GM10266 (cell line): ENCODE results near the gene PHEX.

Source experiments
- DNase-seq: peaks from one replicate; pipeline ENCODE4 v3.0.0; 2012; ENCODE audit errors: extremely low spot score
- CTCF ChIP-seq: IDR thresholded peaks from 2 replicates; pipeline ENCODE4 v1.5.1; 2012; ENCODE audit warnings: mild to moderate bottlenecking, low read depth; ENCODE audit not compliant: control insufficient read depth, insufficient read depth; ENCODE audit errors: missing control alignments

The PHEX gene

GRCh38 chrX:22095286-22095685, 63.2 kb downstream of the PHEX start:
- no peak for DNase-seq
- no peak for TF ChIP-seq CTCF

- DNase-seq: no peak
- TF ChIP-seq CTCF: no peak
These were observed 63.7 kb downstream of the PHEX start for GRCh38 chrX:22095856-22096255.

DNA sequence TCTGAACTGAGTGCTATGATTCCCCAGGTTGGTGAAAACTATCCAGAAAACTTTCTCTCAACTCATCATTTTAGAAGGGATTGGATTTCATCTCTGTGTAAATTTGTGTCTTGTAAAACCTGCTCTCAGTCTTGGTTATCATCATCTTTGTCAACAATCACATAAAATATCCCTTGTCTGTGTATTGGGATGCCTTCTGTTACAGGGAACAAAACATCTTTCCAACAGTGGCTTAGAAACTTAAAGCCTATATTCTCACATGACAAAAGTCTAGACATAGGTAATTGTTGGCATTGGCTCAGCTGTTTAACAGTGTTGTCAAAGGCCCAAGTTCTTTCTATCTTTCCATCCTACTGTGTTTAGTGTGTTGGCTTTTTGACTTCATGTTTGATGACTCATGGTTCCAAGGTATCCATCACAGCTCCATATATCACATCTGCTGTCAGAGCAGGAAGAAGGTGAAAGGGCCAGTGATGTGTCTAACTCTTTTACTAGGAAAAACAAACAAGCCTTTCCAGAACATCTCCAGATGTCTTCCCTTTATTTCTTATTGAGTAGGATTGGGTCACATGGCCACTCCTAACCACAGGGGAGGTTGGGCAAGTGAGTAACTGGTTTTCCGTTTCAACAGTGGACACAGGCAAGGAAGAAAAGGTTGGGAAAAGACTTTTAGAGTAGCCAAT, 65.0 kb downstream of the PHEX start:
- TF ChIP-seq CTCF: no peak
- no peak for DNase-seq

DNA sequence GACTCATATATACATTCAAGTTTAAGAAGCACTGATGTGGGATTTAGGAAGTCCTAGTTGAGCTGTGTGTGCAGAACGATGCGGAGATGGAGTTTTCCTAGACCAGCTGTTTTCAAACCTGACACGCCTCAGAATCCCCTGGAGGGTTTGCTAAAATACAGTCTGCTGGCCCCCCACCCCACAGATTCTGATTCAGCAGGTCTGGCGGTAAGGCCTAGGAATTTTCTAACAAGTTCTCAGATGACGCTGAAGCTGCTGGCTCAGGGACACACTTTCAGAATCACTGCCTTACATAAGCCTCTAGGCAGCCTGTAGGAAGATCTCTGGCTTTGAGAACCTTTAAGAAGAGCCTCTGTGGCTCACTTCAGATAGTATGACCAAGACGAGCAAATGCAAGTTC, 73.1 kb downstream of the PHEX start:
- DNase-seq: no peak
- no peak for TF ChIP-seq CTCF

DNA sequence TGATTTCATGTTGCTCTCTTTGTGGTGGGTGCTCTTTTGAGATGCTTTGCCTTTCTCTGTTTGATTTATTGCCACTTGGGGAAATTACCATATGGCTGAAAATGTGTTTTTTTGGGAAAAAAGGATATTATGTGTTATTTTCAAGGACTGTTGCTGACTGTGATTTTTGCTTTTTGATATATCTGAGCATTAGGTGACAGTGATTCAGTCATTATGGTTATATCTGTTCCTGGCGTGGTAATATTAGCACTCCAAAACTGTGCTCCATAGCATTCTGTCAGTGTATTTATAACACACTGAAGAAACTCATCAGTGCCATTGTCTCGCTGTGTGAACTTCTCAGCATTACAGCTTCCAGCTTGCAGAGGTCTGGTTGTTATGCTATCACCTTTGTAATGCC, 73.8 kb downstream of the PHEX start:
- TF ChIP-seq CTCF: no peak
- no peak for DNase-seq

DNA sequence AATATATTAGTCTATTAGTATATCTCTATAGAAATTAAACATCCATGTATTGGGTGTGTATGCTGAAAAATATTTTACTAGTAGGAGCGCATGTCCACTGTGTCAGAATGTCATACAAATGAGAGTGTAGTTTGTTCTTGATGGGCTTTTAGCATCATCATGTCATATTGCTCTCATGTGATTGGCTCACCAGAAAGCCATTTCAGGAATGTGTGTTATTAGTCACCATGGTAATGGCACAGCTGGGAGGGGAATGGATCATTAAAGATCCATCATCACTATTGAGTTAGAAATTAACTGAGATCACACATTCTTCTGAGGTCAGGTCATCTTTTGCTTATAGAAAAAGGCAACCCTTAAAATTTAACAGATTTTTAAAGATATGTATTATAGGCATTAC, 77.3 kb downstream of the PHEX start:
- no peak for TF ChIP-seq CTCF
- no peak for DNase-seq

DNA sequence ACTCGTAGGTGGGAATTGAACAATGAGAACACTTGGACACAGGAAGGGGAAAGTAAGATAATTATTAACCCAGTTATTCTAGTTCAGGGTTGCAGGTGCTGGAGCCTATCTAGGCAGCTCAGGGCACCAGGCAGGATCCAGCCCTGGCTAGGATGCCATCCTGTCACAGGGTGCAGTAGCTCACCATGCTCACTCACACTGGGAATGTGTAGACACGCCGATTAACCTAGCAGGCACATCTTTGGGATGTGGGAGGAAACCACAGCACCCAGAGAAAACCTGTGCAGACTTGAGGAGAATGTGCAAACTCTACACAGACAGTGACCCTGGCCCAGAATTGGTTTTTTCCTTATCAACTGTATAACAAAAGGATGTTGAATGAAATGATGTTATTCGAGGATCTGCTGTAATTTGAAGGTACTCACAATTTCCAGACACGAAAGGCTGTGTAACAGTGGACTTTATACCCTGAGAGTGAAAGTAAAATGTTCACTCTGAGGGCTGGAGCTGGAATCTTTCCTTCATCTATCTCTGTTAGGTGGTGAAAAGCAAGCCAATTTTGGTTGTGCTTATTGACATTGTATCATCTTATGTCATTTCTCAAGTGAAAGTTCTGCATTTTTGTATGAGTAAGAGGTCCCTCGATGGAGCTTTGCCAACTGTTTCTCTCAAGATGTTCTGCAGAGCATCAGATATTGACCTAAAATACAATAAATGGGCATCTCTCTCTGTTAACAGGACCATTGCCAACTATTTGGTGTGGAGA, 78.8 kb downstream of the PHEX start:
- TF ChIP-seq CTCF: no peak
- no peak for DNase-seq
